Measurements from ENCODE around the gene IL36B.

IL36B gene

DNA sequence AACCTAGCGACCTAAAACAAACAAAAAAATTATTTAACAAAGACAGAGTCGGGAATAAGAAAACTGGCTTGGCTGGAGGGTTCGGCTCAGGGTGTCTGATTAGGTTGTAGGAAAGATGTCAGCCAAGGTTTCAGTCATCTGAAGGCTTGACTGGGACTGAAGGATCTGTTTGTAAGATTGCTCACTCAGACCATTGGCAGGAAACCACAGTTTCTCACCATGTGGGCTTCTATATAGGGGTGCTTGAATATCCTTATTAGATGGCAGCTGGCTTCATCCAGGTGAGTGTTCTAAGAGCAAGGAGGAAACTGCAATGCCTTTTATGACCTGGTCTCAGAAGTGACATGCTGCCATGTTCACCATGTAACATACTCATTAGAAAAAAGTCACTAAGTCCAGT is 999 bp upstream of the IL36B start:
- DNase-seq (ENCODE audit: low spot score), result no peak

DNA sequence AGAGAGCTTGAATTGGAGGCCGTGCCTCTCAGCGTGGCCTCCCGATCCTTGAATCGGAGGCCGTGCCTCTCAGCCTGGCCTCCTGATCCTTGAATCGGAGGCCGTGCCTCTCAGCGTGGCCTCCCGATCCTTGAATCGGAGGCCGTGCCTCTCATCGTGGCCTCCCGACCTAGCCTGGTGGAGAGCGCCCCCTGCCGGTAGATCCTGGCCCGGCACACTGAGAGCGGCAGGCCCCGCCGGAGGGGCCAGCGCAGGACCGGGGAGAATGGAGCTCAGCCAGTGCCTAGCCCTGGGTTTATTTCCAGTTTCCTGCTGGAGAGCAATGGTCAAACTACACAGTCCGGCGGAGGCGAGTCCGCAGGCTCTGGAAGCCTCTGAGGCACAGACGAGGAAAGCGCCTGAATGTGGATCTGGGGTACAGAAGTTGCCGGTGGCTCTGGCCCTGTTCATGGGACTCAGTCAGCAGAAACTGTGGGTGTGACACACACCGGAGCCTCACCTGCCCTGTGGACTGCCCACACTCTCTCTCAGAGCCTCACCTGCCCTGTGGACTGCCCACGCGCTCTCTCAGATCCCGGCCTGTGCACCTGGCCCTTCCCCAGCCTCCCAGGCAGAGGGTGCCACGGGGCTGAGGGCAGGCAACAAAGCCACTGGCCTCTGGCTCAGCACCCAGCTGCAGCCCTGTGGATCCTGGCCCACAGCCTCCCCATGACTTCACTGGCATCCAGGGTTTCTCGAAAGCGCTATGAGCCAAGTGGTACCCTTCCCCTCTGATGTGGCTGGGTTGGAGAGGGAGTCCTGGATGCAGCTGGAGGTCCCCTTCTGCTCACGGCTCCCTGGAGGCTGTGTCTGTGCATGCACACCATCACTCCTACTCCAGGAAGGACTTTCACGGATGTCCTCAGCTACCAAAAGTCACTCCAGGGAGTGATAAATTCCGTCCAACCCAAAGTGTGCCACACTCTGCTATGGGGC is 1.5 kb downstream of the IL36B start:
- no peak for DNase-seq (ENCODE audit: low spot score)

- no peak for DNase-seq (ENCODE audit: low spot score)
These were observed 6.2 kb downstream of the IL36B start for GRCh38 chr2:113046465-113046864.

DNA sequence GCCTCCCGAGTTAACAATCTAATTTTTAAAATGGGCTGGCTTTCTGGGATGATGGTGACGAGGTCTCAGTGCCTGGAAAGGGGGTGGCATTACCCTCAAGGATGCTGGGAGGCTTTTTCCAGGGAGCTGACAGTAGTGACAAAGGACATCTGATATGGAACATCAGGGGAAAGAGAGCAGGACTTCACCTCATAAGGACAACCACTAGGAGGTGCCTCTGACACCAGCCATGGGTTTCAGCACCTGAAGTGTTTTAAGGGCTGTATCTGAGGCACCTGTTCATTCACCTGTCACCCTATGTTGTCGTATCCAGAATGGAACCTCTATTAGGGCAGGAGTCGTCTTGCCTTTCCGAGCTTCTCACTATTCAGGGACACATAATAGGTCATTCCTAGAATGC is 10.8 kb downstream of the IL36B start:
- DNase-seq (ENCODE audit: low spot score), result no peak

- no peak for DNase-seq (ENCODE audit: low spot score)
These were observed 12.9 kb downstream of the IL36B start for GRCh38 chr2:113039719-113040118.

GRCh38 chr2:113039158-113039557 is 13.5 kb downstream of the IL36B start:
- no peak for DNase-seq (ENCODE audit: low spot score)

DNA sequence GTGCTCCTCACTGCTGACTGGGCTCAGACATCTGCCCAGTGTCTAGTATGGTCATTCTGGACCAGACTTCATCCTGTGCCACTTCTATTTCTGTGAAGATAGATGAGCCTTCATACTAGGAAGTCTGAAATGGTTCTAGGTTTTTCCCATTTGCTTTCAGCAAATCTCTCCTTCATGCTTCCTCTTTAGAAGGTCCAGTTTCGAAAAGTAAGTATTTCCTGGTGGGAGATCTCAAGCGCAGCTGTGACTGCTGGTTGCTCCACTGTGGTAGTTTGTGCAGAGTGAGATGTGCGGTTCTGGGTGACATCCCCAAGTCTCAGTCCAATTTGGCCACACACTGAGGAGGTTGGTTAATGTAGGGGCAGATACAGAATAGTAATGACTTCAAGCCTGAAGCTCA is 14.4 kb downstream of the IL36B start:
- DNase-seq (ENCODE audit: low spot score), result no peak

DNA sequence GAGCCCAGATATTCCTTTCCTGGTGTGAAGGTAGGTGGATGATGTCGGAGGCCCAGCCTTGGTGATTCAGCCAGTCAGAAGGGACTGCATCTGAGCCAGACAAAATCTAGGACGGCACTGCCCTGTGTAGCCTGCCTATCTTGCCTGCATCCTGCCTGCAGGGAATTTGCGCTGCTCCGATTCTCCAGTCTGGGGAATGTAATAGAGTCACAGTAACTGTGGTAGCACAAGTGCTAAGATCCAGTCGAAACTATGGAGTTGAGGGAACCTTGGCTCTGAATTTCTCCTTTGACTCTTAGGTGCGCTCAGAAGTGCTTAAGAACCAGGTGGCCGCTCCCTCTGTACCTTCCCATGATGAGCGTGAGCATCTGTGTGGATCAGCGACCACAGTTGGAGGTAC is 15.9 kb downstream of the IL36B start:
- DNase-seq (ENCODE audit: low spot score), result no peak

GRCh38 chr2:113034016-113034415 is 18.7 kb downstream of the IL36B start:
- no peak for DNase-seq (ENCODE audit: low spot score)

DNA sequence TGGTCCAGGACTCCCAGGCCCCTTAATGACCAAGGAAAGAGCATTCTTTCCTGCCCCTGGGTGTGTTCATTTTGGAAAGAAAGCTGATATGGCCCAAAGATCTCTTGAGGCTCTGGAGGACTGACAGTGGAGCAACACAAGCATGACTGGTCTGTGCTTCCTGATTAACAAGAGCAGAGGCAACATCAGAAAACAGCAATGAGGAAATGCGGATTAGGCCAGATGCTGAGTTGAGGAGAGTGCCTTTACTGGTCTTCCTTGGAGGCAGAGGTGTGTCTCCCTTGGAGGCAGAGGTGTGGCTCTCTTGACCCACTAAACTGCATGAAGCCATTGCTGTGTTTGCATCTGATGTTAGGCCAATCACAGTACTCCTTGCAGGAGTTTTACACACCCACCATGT is 19.9 kb downstream of the IL36B start:
- DNase-seq (ENCODE audit: low spot score), result no peak

DNA sequence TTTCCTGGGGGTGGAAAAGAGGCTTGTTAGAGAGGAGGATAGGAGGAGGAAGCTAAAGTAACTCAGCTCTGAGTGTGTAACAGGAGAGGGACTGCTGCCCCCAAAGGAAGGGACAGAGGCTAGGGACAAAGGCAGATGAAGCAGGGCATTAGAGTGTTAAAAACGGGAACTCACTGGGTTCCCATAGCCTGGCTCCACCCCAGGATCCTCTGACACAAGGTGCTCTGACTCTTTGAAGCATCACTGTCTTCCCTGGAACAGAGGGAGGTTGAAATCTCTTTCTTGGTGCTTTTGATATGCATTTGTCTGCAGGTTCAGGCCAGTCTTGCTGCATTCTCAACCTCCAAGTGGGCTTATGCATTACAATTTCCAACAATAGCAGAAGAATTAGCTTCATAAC is 24.6 kb downstream of the IL36B start:
- no peak for DNase-seq (ENCODE audit: low spot score)

- no peak for DNase-seq (ENCODE audit: low spot score)
These were observed 25.0 kb downstream of the IL36B start for GRCh38 chr2:113027691-113028090.

DNA sequence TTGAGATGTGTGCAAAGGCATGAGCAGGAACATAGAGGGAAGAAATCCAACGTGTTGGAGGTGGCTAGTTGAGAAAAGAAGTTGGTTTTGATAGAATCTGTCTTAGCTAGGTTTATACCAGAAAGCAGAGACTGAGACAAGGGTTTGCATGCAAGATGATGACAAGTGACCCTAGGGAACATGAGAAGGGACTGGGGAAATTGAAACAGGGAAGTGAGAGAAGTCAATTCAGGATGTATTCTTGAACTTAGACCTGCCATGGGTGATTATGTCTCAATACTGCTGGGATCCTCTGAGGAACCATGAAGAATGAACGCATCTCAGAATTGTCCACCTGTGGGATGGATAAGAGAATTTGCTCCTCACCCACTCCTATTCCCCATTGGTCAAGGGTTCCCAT is 26.9 kb downstream of the IL36B start:
- no peak for DNase-seq (ENCODE audit: low spot score)

GRCh38 chr2:113024764-113025163 is 27.9 kb downstream of the IL36B start:
- no peak for DNase-seq (ENCODE audit: low spot score)

DNA sequence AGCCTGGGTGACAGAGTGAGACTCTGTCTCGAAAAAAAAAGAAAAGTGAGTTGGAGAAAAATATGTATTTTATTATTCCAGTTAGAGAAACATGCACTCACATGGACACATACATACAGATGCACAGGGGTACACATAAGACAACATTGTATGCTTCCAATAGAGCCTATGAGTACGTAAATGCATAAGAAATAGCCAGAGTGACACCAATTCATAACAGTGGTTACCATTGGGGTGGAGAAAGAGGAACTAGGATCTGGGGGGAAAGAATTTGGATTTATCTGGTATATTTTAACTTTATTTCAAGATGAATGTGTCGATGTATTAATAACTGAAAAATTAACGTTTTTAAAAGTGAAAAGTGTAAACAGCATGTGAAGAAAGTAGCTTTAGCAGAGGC is 31.4 kb downstream of the IL36B start:
- no peak for DNase-seq (ENCODE audit: low spot score)

DNA sequence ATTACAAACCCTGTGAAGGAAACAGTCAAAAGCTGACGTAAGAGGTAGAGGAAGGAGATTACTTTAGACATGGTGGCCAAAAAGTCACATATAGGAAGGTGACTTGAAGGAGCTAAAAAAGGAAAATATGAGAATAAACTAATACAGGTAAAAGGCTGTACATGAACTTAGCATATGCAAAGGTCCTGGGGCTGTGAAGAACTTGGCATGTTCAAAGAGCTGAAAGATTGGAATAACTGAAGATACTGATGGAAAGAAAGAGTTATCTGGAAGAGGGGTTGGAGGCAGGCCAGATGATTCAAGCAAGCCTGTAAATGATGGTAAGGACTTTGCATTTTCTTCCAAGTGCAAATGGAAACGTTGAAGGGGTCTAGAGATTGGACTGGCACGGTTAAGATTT is 34.2 kb downstream of the IL36B start:
- DNase-seq (ENCODE audit: low spot score), result no peak

DNA sequence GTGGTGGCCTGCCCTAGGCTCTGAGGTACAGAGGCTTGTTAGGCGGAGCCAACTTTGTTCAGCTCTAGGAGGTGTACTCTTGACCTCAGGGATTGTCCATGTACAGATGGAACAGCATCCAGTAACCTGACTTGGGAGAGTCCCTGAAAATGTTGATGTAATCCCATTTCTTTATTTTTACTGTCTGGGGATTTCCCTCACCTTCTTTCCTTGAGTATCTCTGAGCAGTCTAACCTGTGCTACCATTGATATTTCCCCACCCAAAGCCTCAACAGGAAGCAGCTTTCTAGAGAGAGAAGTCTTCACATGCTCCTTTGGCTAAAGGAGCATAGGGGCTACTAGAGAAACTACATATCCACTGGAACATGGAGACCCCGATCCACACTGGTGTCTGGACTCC is 37.0 kb downstream of the IL36B start:
- no peak for DNase-seq (ENCODE audit: low spot score)

DNA sequence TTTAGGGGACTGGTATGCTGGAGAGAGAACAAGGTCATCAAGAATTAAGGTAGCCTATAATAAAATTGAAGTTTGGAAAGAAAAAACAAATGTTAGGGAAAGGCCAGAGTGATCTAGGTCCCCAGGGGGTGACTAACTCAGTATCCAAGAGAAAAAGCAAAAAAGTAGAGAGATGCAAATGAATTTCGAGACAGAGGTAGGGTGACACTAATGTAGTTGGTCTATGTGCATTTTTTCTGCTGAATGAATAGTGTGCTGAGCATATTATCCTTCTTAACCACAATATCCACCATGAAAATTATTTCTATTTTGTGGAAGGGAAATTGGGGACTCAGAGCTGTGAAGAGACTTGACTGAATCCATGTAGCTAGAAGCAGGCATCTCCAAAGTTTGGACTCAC is 37.6 kb downstream of the IL36B start:
- DNase-seq (ENCODE audit: low spot score), result no peak

GRCh38 chr2:113014067-113014466 is 38.6 kb downstream of the IL36B start:
- no peak for DNase-seq (ENCODE audit: low spot score)

- DNase-seq (ENCODE audit: low spot score), result no peak
These were observed 39.4 kb downstream of the IL36B start for GRCh38 chr2:113013336-113013661.

GRCh38 chr2:113012436-113013335 is 40.0 kb downstream of the IL36B start:
- no peak for DNase-seq (ENCODE audit: low spot score)

GRCh38 chr2:113011108-113011507 is 41.6 kb downstream of the IL36B start:
- DNase-seq (ENCODE audit: low spot score), result no peak

DNA sequence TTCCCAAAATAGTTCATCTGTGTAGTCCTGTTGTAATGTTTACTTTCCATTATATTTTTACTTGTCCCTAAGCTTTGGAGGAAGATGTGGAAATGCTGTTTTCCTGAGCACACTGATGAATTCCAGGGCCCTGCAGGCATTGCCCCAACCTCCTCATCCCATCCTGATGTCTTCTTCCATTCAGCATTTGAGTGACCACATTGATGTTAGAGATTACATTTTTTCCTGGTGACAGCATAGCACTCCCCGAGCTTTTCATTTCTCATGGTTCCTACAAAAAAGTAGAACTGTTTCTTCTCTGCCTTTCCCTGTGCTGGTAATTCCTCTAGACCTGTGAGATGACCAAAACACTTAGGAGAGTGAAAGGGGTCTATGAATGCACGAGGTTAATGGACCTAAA is 42.6 kb downstream of the IL36B start:
- no peak for DNase-seq (ENCODE audit: low spot score)

Measured in Ammon's horn (tissue), 1 donor.